Kidney epithelial cell (primary cell): ENCODE data around the gene ARG2. TPM values are rescaled to one million over a fixed set of nuclear protein-coding genes. Genes with fewer than 3 reads are reported as not detected.
A peak's percentile ranks its signal among the peaks of the same experiment; 100 is the strongest.

Source experiments
- DNase-seq: peaks from one replicate; pipeline ENCODE4 v3.0.0-alpha.2; 2010; ENCODE audit warnings: low read depth
- H3K27me3 ChIP-seq: 2 replicates; pipeline ENCODE4 v1.6.0; 2011; ENCODE audit warnings: low read length; ENCODE audit not compliant: control insufficient read depth, insufficient read depth
- H3K36me3 ChIP-seq: 2 replicates; pipeline ENCODE4 v1.5.1; 2011; ENCODE audit warnings: low read length; ENCODE audit not compliant: control insufficient read depth, insufficient read depth
- H3K4me3 ChIP-seq: 2 replicates; pipeline ENCODE4 v1.5.1; 2011; ENCODE audit warnings: low read depth, mild to moderate bottlenecking, control low read depth, low read length
- total RNA-seq: library from RNA; depleted of rRNA; stranded (reverse); fragments of >200 nt; gene quantifications from 2 replicates; pipeline ENCODE4 v1.2.3, GENCODE V29; 2015
- TF ChIP-seq, protein P1 (sequence below): IDR thresholded peaks from 2 replicates; pipeline ENCODE4 v1.5.1; 2011; ENCODE audit warnings: mild to moderate bottlenecking, moderate library complexity, low read length, control low read depth, inconsistent platforms; ENCODE audit not compliant: insufficient read depth, poor library complexity, severe bottlenecking

Gene ARG2
- total RNA-seq, result 35.0 and 45.6 TPM in 2 replicates

DNA sequence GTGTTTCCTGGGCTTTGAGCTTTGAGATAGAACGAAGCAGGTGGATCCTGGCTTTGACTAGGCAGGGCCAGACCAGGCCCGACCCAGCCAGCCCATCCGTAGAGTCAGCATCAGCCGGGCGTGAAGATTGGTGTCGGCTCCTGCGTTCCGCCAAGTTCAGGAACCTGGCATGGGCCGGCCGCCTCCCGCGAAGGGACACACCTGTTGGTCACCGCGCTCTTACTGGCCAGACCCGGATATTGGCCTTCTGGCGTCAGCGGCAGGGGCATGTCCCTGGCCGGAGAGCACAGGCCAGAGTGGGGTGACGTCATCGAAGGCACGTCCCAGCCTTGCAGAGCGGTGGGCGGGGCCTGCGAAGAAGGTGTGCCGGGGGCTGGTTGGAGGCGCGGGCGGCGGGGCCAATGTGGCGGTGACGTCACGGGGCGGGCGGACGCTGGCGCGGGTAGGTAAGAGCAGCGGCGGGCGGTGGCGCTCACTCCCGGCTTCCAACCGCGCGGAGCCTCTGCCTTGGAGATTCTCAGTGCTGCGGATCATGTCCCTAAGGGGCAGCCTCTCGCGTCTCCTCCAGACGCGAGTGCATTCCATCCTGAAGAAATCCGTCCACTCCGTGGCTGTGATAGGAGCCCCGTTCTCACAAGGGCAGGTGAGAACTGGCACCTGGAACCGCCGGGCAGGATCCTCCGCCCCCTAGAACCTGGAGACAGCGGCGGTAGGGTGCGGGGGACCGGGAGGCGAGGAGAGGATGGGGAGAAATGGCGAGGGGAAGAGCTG, at the start of gene ARG2:
Gene ARG2, plus strand, starts transcription at position 475 of the 771 bp plus-strand sequence. Its CDS starts 58 bp downstream, at position 533.
- peak within 1 kb of the TSS; percentile 64 for H3K4me3 ChIP-seq
- DNase-seq, result peak; percentile 89

DNA sequence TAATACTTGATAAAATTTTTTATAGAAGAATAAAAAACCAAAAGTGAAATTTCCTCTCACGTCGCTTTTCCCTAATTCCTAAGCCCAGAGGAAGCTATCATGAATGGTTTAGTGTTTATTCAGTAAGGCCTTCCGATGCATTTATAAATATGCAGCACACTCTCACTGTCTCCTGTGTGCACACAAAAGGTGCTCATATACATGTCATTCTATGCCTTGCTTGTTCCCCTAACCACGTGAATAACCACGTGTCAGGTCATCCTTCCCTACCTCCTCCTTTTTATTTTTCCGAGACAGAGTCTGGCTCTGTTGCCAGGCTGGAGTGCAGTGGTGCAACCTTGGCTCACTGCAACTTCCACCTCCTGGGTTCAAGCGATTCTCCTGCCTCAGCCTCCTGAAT, 49.3 kb upstream of the ARG2 start:
- TF ChIP-seq, protein P1, sequence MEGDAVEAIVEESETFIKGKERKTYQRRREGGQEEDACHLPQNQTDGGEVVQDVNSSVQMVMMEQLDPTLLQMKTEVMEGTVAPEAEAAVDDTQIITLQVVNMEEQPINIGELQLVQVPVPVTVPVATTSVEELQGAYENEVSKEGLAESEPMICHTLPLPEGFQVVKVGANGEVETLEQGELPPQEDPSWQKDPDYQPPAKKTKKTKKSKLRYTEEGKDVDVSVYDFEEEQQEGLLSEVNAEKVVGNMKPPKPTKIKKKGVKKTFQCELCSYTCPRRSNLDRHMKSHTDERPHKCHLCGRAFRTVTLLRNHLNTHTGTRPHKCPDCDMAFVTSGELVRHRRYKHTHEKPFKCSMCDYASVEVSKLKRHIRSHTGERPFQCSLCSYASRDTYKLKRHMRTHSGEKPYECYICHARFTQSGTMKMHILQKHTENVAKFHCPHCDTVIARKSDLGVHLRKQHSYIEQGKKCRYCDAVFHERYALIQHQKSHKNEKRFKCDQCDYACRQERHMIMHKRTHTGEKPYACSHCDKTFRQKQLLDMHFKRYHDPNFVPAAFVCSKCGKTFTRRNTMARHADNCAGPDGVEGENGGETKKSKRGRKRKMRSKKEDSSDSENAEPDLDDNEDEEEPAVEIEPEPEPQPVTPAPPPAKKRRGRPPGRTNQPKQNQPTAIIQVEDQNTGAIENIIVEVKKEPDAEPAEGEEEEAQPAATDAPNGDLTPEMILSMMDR, result no peak
- no peak for DNase-seq
- H3K27me3 ChIP-seq, result no peaks in the 10 kb centered on the region
- no peak overlapping the region for H3K4me3 ChIP-seq
- H3K36me3 ChIP-seq, result no peaks in the 10 kb centered on the region

More for the DNA sequence above, at the start of gene ARG2:
- H3K27me3 ChIP-seq, result no peaks in the 10 kb centered on the region
- H3K36me3 ChIP-seq, result no peaks in the 10 kb centered on the region
- TF ChIP-seq, protein P1, result peak; percentile 7

DNA sequence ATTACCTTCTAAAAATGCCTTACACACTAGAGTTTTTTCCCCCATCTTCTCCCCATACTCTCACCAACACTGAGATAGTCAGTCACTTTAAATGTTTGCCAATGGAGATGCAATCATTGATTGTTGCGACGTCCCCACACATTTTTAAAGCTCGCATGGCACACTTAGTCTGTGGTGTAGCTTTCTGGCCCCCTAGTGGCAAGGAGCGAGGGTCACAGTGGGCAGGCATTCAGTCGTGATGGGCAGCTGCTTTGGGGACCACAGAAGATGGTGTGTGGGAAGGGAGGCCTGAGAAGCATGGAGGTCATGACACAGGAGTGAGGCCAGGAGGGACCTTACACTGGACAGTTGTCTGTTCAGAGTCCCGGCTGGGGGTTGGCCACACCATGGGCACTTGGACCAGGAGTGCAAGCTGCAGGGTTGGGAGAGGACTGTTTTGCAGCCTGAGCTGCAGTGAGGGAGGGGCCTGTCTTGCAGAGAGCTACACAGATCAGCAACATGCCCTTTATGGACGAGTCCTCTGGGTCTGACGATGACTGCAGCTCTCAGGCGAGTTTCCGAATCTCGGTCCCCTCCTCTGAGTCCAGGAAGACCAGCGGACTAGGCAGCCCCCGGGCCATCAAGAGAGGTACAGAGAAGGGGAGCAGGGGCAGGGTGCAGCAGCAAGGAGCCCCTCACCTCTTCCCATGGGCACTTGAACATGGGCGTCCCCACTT, 48.3 kb upstream of the ARG2 start:
- no peaks in the 10 kb centered on the region for H3K27me3 ChIP-seq
- TF ChIP-seq, protein P1, result peak; percentile 90
- no peak overlapping the region for H3K4me3 ChIP-seq
- H3K36me3 ChIP-seq, result no peaks in the 10 kb centered on the region
- no peak for DNase-seq

DNA sequence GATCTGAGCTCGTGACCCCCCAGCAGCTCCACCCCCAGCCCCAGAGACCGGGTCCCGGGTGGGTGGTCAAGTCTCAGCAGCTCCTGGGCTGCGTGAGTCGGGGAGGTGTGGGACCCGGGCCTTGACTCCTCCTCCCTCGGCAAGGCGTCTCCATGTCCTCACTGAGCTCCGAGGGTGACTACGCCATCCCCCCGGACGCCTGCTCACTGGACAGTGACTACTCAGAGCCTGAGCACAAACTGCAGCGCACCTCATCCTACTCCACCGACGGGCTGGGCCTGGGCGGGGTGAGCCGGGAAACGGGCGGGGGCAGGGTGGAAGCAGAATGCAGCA, 47.8 kb upstream of the ARG2 start:
- no peak for DNase-seq
- no peak overlapping the region for H3K4me3 ChIP-seq
- TF ChIP-seq, protein P1, result no peak
- H3K27me3 ChIP-seq, result no peaks in the 10 kb centered on the region
- no peaks in the 10 kb centered on the region for H3K36me3 ChIP-seq

DNA sequence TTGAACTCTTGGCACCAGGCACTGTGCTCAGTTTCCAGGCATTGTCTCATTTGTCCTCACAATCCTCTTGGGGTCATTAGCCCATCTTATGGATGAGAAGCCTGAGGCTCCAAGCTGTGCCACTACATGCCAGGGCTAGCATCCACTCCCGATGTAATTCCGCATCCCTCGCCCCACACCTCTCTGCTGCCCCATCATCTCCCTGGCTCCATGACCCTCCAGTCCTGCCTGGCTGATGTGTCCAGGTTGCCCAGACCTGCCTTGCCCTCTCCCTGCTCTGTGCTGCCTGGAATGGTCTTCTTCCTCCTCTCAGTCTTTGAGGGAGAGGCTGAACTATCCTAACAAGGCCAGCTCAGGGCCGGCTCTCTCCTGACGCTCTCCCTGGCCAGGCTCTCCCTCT, 47.1 kb upstream of the ARG2 start:
- DNase-seq, result no peak
- Histone ChIP-seq H3K4me3 (no peak overlapping the region), H3K27me3 (no peaks in the 10 kb centered on the region), H3K36me3 (no peaks in the 10 kb centered on the region)
- TF ChIP-seq, protein P1, result no peak
